ENCODE measurements around the gene TRNP1. TPM values are rescaled to one million over a fixed set of nuclear protein-coding genes. Genes with fewer than 3 reads are reported as not detected.

TRNP1 gene
- total RNA-seq, 4 donors from 2014 or later = 2.9 to 8.5 (median 6.5) TPM

DNA sequence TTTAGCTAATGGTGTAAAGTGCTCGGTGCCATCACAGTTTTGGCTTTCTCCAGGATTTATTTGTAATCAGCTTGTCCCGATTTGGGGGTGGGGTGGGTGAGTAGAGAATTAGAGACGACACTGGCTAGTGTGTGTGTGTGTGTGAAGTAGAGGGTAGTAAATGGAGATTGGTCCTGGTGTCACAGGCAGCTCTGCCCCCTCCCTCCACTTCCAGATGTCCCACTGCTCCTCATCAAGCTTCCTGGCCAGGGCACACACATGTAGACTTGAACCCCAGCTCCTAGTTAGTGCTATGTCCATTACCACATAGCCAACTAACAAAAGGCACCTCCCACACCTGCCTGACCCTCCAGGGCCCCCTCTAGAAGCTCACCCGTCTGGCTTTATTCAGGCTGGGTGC lies 3.2 kb downstream of the TRNP1 start:
- 87 to 91% methylated on average over 4 of the region's 4 CpGs for WGBS, 2 donors
- DNase-seq = no peak
- Histone ChIP-seq H3K27me3 (no peaks in the 10 kb centered on the region), H3K4me3 (replicated peaks in 1 of 3) (no peak overlapping the region), H3K9me3 (no peaks in the 10 kb centered on the region), H3K36me3 (no peaks in the 10 kb centered on the region), H3K27ac (no peak overlapping the region), H3K4me1 (peaks cover 22 to 43% of the 10 kb centered on the region in 2 donors)
- intact Hi-C loops (cut with DNase I) = loop anchor here (5.0 kb wide), 2 partner anchors 46 to 101 kb away; no protein-coding TSS in a partner anchor
- TF ChIP-seq, protein P1, sequence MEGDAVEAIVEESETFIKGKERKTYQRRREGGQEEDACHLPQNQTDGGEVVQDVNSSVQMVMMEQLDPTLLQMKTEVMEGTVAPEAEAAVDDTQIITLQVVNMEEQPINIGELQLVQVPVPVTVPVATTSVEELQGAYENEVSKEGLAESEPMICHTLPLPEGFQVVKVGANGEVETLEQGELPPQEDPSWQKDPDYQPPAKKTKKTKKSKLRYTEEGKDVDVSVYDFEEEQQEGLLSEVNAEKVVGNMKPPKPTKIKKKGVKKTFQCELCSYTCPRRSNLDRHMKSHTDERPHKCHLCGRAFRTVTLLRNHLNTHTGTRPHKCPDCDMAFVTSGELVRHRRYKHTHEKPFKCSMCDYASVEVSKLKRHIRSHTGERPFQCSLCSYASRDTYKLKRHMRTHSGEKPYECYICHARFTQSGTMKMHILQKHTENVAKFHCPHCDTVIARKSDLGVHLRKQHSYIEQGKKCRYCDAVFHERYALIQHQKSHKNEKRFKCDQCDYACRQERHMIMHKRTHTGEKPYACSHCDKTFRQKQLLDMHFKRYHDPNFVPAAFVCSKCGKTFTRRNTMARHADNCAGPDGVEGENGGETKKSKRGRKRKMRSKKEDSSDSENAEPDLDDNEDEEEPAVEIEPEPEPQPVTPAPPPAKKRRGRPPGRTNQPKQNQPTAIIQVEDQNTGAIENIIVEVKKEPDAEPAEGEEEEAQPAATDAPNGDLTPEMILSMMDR (IDR thresholded peaks at IDR 0.05) = no peak
- no peak for TF ChIP-seq POLR2A (IDR thresholded peaks at IDR 0.05)

GRCh38 chr1:26998429-26999300 lies 5.2 kb downstream of the TRNP1 start:
- no peak for DNase-seq
- Histone ChIP-seq H3K4me3 (replicated peaks in 1 of 3) (no peak overlapping the region), H3K27ac (peak overlapping the region; percentile 33 to 75 (median 68)), H3K27me3 (no peaks in the 10 kb centered on the region), H3K9me3 (no peaks in the 10 kb centered on the region), H3K36me3 (no peaks in the 10 kb centered on the region), H3K4me1 (peaks cover 22 to 43% of the 10 kb centered on the region in 2 donors)
- intact Hi-C loops (cut with DNase I) = loop anchor here (5.0 kb wide), 2 partner anchors 44 to 99 kb away; no protein-coding TSS in a partner anchor
- TF ChIP-seq, protein P1 (IDR thresholded peaks at IDR 0.05) = no peak
- TF ChIP-seq POLR2A (IDR thresholded peaks at IDR 0.05) = no peak
- WGBS, 2 donors = 81 to 84% methylated on average over 11 of the region's 11 CpGs

GRCh38 chr1:26999440-26999987 lies 6.0 kb downstream of the TRNP1 start:
- 72 to 73% methylated on average over 7 of the region's 7 CpGs for WGBS, 2 donors
- DNase-seq = peak; percentile 80 to 83
- no peaks in the 10 kb centered on the region for H3K36me3 ChIP-seq
- H3K27me3 ChIP-seq = no peaks in the 10 kb centered on the region
- no peak overlapping the region for H3K4me3 ChIP-seq (replicated peaks in 1 of 3)
- TF ChIP-seq POLR2A (IDR thresholded peaks at IDR 0.05) = peak in 1 of 2 donors; percentile 26
- TF ChIP-seq, protein P1 (IDR thresholded peaks at IDR 0.05) = no peak
- H3K27ac ChIP-seq = peak overlapping the region; percentile 33 to 75 (median 68)
- intact Hi-C loops (cut with DNase I) = loop anchor here (5.0 kb wide), 2 partner anchors 43 to 98 kb away; no protein-coding TSS in a partner anchor
- H3K4me1 ChIP-seq = peaks cover 31 to 49% of the 10 kb centered on the region in 2 donors
- no peaks in the 10 kb centered on the region for H3K9me3 ChIP-seq

GRCh38 chr1:27000090-27000816 lies 6.8 kb downstream of the TRNP1 start:
- no peak for DNase-seq
- intact Hi-C loops (cut with DNase I) = no loop called here
- Histone ChIP-seq H3K4me3 (replicated peaks in 1 of 3) (no peak overlapping the region), H3K36me3 (no peaks in the 10 kb centered on the region), H3K27ac (peak overlapping the region; percentile 18 to 68 (median 33)), H3K4me1 (peaks cover 38 to 52% of the 10 kb centered on the region in 2 donors), H3K9me3 (no peaks in the 10 kb centered on the region), H3K27me3 (no peaks in the 10 kb centered on the region)
- TF ChIP-seq, protein P1 (IDR thresholded peaks at IDR 0.05) = no peak
- TF ChIP-seq POLR2A (IDR thresholded peaks at IDR 0.05) = no peak
- WGBS, 2 donors = 75 to 80% methylated on average over 9 of the region's 9 CpGs

Measured in thyroid gland (tissue), 4 donors.